Measurements from ENCODE around the gene CTAGE9.

The CTAGE9 gene

GRCh38 chr6:131669891-131670290 is 40.9 kb downstream of the CTAGE9 start:
- no peak for DNase-seq (ENCODE audit: low read depth in 2 of 2)

- DNase-seq (ENCODE audit: low read depth in 2 of 2): no peak
Observed at GRCh38 chr6:131663578-131664165, 47.1 kb downstream of the CTAGE9 start.

- DNase-seq (ENCODE audit: low read depth in 2 of 2): no peak
Observed at GRCh38 chr6:131660195-131660594, 50.6 kb downstream of the CTAGE9 start.

Measured in fibroblast of skin of left biceps (primary cell).